Neuronal stem cell (in vitro differentiated cells): ENCODE measurements around the gene PCSK9.
A peak's percentile ranks its signal among the peaks of the same experiment; 100 is the strongest.

Experiments
- DNase-seq: peaks from one replicate; pipeline ENCODE4 v3.0.0-alpha.2; 2013; ENCODE audit warnings: low spot score
- H2AFZ ChIP-seq: one replicate; pipeline ENCODE4 v1.6.1; 2013; ENCODE audit warnings: mild to moderate bottlenecking, low read length, inconsistent platforms
- H2AK5ac ChIP-seq: 2 replicates; pipeline ENCODE4 v1.6.1; 2013; ENCODE audit warnings: low read depth, mild to moderate bottlenecking, inconsistent platforms, low read length, moderate library complexity, mixed read lengths
- H2BK120ac ChIP-seq: 2 replicates; pipeline ENCODE4 v1.6.1; 2013; ENCODE audit warnings: low read depth, mild to moderate bottlenecking, inconsistent platforms, low read length, moderate library complexity, mixed read lengths
- H2BK12ac ChIP-seq: one replicate; pipeline ENCODE4 v1.6.1; 2013; ENCODE audit warnings: low read length, inconsistent platforms
- H2BK15ac ChIP-seq: 2 replicates; pipeline ENCODE4 v1.6.1; 2013; ENCODE audit warnings: mild to moderate bottlenecking, low read length, inconsistent platforms, mixed read lengths
- H2BK5ac ChIP-seq: one replicate; pipeline ENCODE4 v1.6.1; 2013; ENCODE audit warnings: inconsistent platforms, mild to moderate bottlenecking, low read length, moderate library complexity
- H3K14ac ChIP-seq: one replicate; pipeline ENCODE4 v1.6.1; 2013; ENCODE audit warnings: low read length, inconsistent platforms
- H3K18ac ChIP-seq: 2 replicates; pipeline ENCODE4 v1.6.1; 2013; ENCODE audit warnings: low read length, inconsistent platforms
- H3K23ac ChIP-seq: 2 replicates; pipeline ENCODE4 v1.6.1; 2013; ENCODE audit warnings: low read depth, mild to moderate bottlenecking, mixed read lengths, low read length, inconsistent platforms; ENCODE audit not compliant: poor library complexity
- H3K27ac ChIP-seq: replicated peaks from 3 replicates; pipeline ENCODE4 v1.5.1; 2013; ENCODE audit warnings: low read length, inconsistent platforms
- H3K27me3 ChIP-seq, 3 experiments: 2 replicates each; pipeline ENCODE4 v1.6.1; 2013; ENCODE audit warnings: low read length in 3 of 3, mild to moderate bottlenecking in 2 of 3, inconsistent platforms in 1 of 3, low read depth in 1 of 3, mixed read lengths in 1 of 3, moderate library complexity in 1 of 3; ENCODE audit not compliant: control insufficient read depth in 3 of 3, insufficient read depth in 3 of 3
- H3K36me3 ChIP-seq, 2 donors: replicated peaks in 1 of 2; 2 replicates each; pipeline ENCODE4 v1.6.1; 2013; ENCODE audit warnings: low read length in 2 of 2; ENCODE audit not compliant: control insufficient read depth in 2 of 2, insufficient read depth in 2 of 2
- H3K4ac ChIP-seq: 2 replicates; pipeline ENCODE4 v1.6.1; 2013; ENCODE audit warnings: inconsistent platforms, mild to moderate bottlenecking, low read length, moderate library complexity
- H3K4me1 ChIP-seq, 2 donors: 1 replicate in 1 of 2; 2 replicates in 1 of 2; pipeline ENCODE4 v1.6.1; 2013; ENCODE audit warnings: low read length in 2 of 2, low read depth in 1 of 2; ENCODE audit not compliant: control insufficient read depth in 2 of 2, insufficient read depth in 1 of 2
- H3K4me2 ChIP-seq: one replicate; pipeline ENCODE4 v1.6.1; 2013; ENCODE audit warnings: mild to moderate bottlenecking, low read length, inconsistent platforms; ENCODE audit not compliant: insufficient read depth, poor library complexity, severe bottlenecking
- H3K4me3 ChIP-seq, 2 donors: 2 replicates each; pipeline ENCODE4 v1.5.1; 2013; ENCODE audit warnings: low read length in 2 of 2, mild to moderate bottlenecking in 2 of 2, inconsistent platforms in 1 of 2, moderate library complexity in 1 of 2
- H3K79me1 ChIP-seq: one replicate; pipeline ENCODE4 v1.6.1; 2013; ENCODE audit warnings: low read depth, mild to moderate bottlenecking, inconsistent platforms, low read length, moderate library complexity
- H3K9ac ChIP-seq: one replicate; pipeline ENCODE4 v1.6.1; 2013; ENCODE audit warnings: mild to moderate bottlenecking, low read depth, low read length, inconsistent platforms; ENCODE audit not compliant: poor library complexity
- H3K9me3 ChIP-seq, 2 donors: replicated peaks in 1 of 2; 2 replicates each; pipeline versions ENCODE3 to v1.6.1; 2013; ENCODE audit warnings: low read length in 2 of 2, mild to moderate bottlenecking in 2 of 2, inconsistent platforms in 1 of 2, low read depth in 1 of 2, mixed read lengths in 1 of 2, moderate library complexity in 1 of 2; ENCODE audit not compliant: control insufficient read depth in 2 of 2, insufficient read depth in 1 of 2
- H4K8ac ChIP-seq: one replicate; pipeline ENCODE4 v1.6.1; 2013; ENCODE audit warnings: low read depth, mild to moderate bottlenecking, inconsistent platforms, low read length, moderate library complexity
- H4K91ac ChIP-seq: one replicate; pipeline ENCODE4 v1.6.1; 2013; ENCODE audit warnings: low read length, low read depth, mild to moderate bottlenecking, inconsistent platforms; ENCODE audit not compliant: poor library complexity
- WGBS, 2 donors: extraction: QIAGEN DNeasy Blood & Tissue Kit; methylation state at CpG; one replicate each; pipeline ENCODE4 v1.1.7; 2013; ENCODE audit warnings: missing lambda C conversion rate in 2 of 2, mixed read lengths in 1 of 2; ENCODE audit not compliant: insufficient read length in 2 of 2, insufficient replicate concordance in 1 of 2; ENCODE audit errors: extremely low coverage in 2 of 2; 5-methylcytosine and 5-hydroxymethylcytosine counted together

The PCSK9 gene

DNA sequence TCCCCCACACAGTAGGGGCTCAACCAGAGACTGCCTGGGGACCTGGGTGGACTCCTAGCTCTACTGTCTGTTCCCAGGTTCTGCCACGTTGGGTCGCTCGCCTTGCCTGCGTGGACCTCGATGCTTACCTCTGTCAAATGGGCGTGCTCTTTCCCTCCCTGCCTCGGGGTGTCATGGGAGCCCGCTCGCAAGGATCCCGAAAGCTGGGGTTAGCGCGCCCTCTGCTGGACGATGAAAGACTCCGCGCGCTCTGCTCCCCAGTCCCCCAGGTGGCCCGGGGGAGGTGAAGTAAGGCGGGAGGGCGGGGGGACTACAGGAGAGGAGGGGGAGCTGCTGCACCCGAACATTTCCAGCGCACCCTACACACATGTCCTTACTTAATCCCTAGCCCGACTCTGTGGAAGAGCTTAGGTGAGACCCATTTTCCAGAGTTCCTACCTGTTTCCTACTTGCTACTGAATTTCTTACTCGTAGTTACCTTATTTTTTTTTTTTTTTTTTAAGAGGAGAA lies 42.9 kb upstream of the PCSK9 start:
- peak overlapping the region; percentile 40 for H3K23ac ChIP-seq
- H2BK12ac ChIP-seq = no peak overlapping the region
- peaks cover 0 to 7% of the 10 kb centered on the region in 2 donors for H3K9me3 ChIP-seq
- no peak overlapping the region for H2AFZ ChIP-seq
- H3K36me3 ChIP-seq = no peaks in the 10 kb centered on the region
- H3K14ac ChIP-seq = no peak overlapping the region
- peak overlapping the region; percentile 20 for H2AK5ac ChIP-seq
- no peak overlapping the region for H4K91ac ChIP-seq
- peaks cover 7 to 73% (median 35%) of the 10 kb centered on the region in 3 experiments for H3K27me3 ChIP-seq
- no peak overlapping the region for H3K27ac ChIP-seq
- H3K4me3 ChIP-seq = no peak overlapping the region
- H4K8ac ChIP-seq = no peak overlapping the region
- H3K4me1 ChIP-seq = peaks cover 3 to 12% of the 10 kb centered on the region in 2 donors
- H3K4ac ChIP-seq = no peak overlapping the region
- no peak overlapping the region for H2BK5ac ChIP-seq
- no peak overlapping the region for H3K4me2 ChIP-seq
- H3K79me1 ChIP-seq = no peaks in the 10 kb centered on the region
- no CpG with 5 or more reads among the region's 23 CpGs for WGBS, 2 donors
- no peak overlapping the region for H2BK120ac ChIP-seq
- H3K9ac ChIP-seq = no peak overlapping the region
- no peak overlapping the region for H3K18ac ChIP-seq
- peak; percentile 74 for DNase-seq
- no peak overlapping the region for H2BK15ac ChIP-seq

DNA sequence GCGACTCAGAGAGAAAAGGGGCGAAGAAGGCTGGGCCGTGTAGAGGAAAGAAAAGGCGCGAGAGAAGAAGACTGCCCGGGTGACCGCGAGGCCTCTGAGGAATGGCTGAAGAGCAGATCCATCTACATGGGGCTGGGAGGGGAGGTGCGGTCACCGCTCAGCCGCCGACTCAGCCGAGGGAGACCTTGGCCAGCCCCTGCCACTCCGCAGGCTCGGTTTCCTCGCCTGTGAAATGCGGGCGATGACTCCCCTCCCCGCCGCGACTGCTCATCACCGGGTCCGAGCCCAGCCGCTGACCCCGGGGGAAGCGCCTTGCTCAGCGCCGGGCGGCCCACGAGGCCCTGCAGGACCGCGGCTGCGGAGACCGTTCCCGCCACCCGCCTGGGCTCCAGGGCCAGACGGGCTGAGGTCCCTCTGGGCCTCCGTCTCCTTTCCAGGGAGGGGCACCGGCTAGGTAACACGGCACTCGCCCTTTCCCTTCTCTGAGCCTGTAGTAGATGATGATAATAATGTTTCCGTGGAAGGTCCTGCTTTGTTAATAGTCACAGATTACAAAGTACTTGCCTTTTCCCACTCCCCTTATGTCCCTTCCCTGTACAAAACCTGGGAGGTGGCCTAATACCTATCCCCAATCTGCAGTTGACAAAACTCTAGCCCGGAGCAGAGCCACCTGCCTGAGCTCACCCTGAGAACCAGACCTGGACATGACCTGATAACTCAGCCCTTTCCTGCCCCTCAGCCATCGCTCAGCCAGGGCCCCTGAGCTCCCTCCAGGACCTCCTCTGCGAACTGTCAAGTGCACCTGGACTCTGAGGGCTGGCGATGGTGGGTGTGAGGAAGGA lies 42.3 kb upstream of the PCSK9 start:
- Histone ChIP-seq H2AFZ (peak overlapping the region; percentile 68), H3K27ac (no peak overlapping the region), H3K79me1 (no peaks in the 10 kb centered on the region), H2BK5ac (no peak overlapping the region), H4K91ac (no peak overlapping the region), H3K9ac (peak overlapping the region; percentile 36), H3K4ac (no peak overlapping the region), H3K23ac (peak overlapping the region; percentile 58), H3K14ac (peak overlapping the region; percentile 14), H2BK15ac (no peak overlapping the region), H2AK5ac (no peak overlapping the region), H3K4me3 (no peak overlapping the region), H3K4me2 (peak overlapping the region; percentile 61), H2BK12ac (no peak overlapping the region), H3K9me3 (peaks cover 0 to 7% of the 10 kb centered on the region in 2 donors), H3K18ac (peak overlapping the region; percentile 42), H2BK120ac (peak overlapping the region; percentile 44), H3K4me1 (peaks cover 3 to 12% of the 10 kb centered on the region in 2 donors), H3K36me3 (no peaks in the 10 kb centered on the region), H4K8ac (no peak overlapping the region), H3K27me3 (peaks cover 7 to 72% (median 35%) of the 10 kb centered on the region in 3 experiments)
- no CpG with 5 or more reads among the region's 46 CpGs for WGBS, 2 donors
- DNase-seq = no peak

DNA sequence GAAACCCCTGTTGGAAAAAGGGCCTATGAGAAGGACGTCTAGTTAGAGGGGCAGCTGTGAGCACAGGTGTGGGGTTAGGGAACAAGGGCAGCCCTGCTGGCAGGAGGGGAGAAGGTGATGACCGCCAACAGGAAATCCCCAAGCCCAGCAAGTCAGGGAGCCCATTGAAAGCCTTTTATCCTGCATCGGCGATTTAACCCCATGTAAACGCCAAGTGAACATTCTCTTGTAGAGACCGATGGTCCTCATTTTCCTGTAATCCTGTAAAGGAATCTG lies 41.7 kb upstream of the PCSK9 start:
- Histone ChIP-seq H2BK12ac (no peak overlapping the region), H3K27ac (no peak overlapping the region), H3K36me3 (no peaks in the 10 kb centered on the region), H3K9ac (no peak overlapping the region), H3K79me1 (no peaks in the 10 kb centered on the region), H3K9me3 (peaks cover 0 to 8% of the 10 kb centered on the region in 2 donors), H2AK5ac (no peak overlapping the region), H3K4me3 (no peak overlapping the region), H3K14ac (no peak overlapping the region), H2BK5ac (no peak overlapping the region), H3K4ac (no peak overlapping the region), H3K23ac (no peak overlapping the region), H2BK120ac (no peak overlapping the region), H4K91ac (no peak overlapping the region), H3K4me1 (peaks cover 3 to 12% of the 10 kb centered on the region in 2 donors), H2AFZ (no peak overlapping the region), H3K4me2 (no peak overlapping the region), H3K27me3 (peaks cover 7 to 74% (median 35%) of the 10 kb centered on the region in 3 experiments), H2BK15ac (no peak overlapping the region), H4K8ac (no peak overlapping the region), H3K18ac (no peak overlapping the region)
- no CpG with 5 or more reads among the region's 6 CpGs for WGBS, 2 donors
- DNase-seq = no peak

DNA sequence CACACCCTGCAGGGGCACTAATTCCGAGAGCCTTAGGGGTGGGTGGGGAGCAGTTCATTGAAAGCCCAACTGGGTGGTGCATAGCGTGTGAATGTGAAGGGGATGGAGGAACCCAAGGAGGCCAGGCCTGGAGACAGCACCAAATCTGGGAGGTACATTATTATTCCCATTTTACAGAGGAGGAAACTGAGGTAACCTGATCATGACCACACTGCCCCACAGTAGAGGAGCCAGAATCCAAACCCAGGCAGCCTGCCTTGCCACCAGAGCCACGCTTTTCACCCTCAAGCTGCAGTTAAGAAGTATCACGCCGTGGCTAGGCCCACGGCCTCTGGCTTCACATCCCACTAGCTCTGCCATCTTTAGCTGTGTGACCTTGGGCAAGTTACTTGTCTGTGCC lies 41.2 kb upstream of the PCSK9 start:
- Histone ChIP-seq H3K79me1 (no peaks in the 10 kb centered on the region), H2AK5ac (peak overlapping the region; percentile 21), H3K36me3 (no peaks in the 10 kb centered on the region), H3K27ac (no peak overlapping the region), H3K14ac (no peak overlapping the region), H3K27me3 (peaks cover 7 to 74% (median 35%) of the 10 kb centered on the region in 3 experiments), H2BK12ac (no peak overlapping the region), H3K9me3 (peaks cover 0 to 10% of the 10 kb centered on the region in 2 donors), H3K4me1 (peaks cover 3 to 12% of the 10 kb centered on the region in 2 donors), H3K4me3 (no peak overlapping the region), H2BK120ac (no peak overlapping the region), H4K8ac (no peak overlapping the region), H3K18ac (no peak overlapping the region), H3K4ac (no peak overlapping the region), H2BK15ac (no peak overlapping the region), H2AFZ (no peak overlapping the region), H3K23ac (no peak overlapping the region), H2BK5ac (no peak overlapping the region), H3K4me2 (no peak overlapping the region), H3K9ac (no peak overlapping the region), H4K91ac (no peak overlapping the region)
- WGBS, 2 donors = no CpG with 5 or more reads among the region's 6 CpGs
- no peak for DNase-seq
